Ovary (tissue), 9 donors: ENCODE results near the gene SEMA5B. TPM values are rescaled to one million over a fixed set of nuclear protein-coding genes. Genes with fewer than 3 reads are reported as not detected.

ENCODE experiments used
- DNase-seq, 5 donors: peaks; one replicate each; pipeline ENCODE4 v3.0.0-alpha.2; 2019 to 2020
- H3K27ac ChIP-seq, 2 donors: fragments of 200-600 bp; one replicate each; pipeline versions ENCODE4 v1.5.1 to v1.8.0; 2019 to 2022
- H3K27me3 ChIP-seq: fragments of 200-600 bp; one replicate; pipeline ENCODE4 v1.8.0; 2022
- H3K36me3 ChIP-seq: fragments of 200-600 bp; sonication (generic); one replicate; pipeline ENCODE4 v1.5.1; 2019
- H3K4me1 ChIP-seq: one replicate; pipeline ENCODE4 v1.8.1; 2013; ENCODE audit warnings: mild to moderate bottlenecking, moderate library complexity; ENCODE audit not compliant: insufficient read depth
- H3K4me3 ChIP-seq: fragments of 200-600 bp; sonication (generic); one replicate; pipeline ENCODE4 v1.5.1; 2017
- H3K9me3 ChIP-seq, 2 donors: fragments of 200-600 bp in 1 of 2; sonication (generic) in 1 of 2; one replicate each; pipeline versions ENCODE4 v1.5.1 to v1.8.1; 2013 to 2019; ENCODE audit warnings: mild to moderate bottlenecking in 1 of 2, moderate library complexity in 1 of 2
- EP300 ChIP-seq: sonication (generic); formaldehyde crosslinking; IDR thresholded peaks from one replicate; pipeline ENCODE4 v1.6.1; 2017; ENCODE audit warnings: antibody characterized with exemption
- POLR2A ChIP-seq: fragments of 450-650 bp; IDR thresholded peaks from one replicate; pipeline ENCODE4 v1.6.1; 2017; ENCODE audit warnings: antibody characterized with exemption, mild to moderate bottlenecking, moderate library complexity
- WGBS, 3 donors: extraction: QIAGEN DNeasy Blood & Tissue Kit in 1 of 3; methylation state at CpG; one replicate each; pipeline versions ENCODE4 v1.1.5 to v1.1.7; 2013 to 2017; 5-methylcytosine and 5-hydroxymethylcytosine counted together
- intact Hi-C, 4 donors: fragments of 100-400 bp; cut with DNase I; formaldehyde crosslinking; loops; one replicate each; pipeline versions ENCODE4 v1.11.0 to v1.15.1; 2022 to 2023
- polyA plus RNA-seq, 2 donors: library from polyadenylated mRNA; stranded (reverse); fragments of 200-250 nt in 1 of 2; fragments of 350-450 nt in 1 of 2; fragmentation: Illumina TruSeq in 1 of 2; extraction: RNeasy Lipid Tissue Mini Kit (QIAGEN cat#74804) in 1 of 2; gene quantifications; one replicate each; pipeline ENCODE4 v1.2.3, GENCODE V29; 2013 to 2014
- total RNA-seq, 7 donors: library from RNA; depleted of rRNA in 2 of 7; stranded (reverse); fragments of >200 nt in 2 of 7; fragmentation: NEBNext Ultra II Directional in 3 of 7; extraction: Animal tissue kit (Norgen Biotek cat#: 25700) in 3 of 7; gene quantifications; one replicate each; pipeline versions ENCODE4 v1.1.0 to v1.2.4, GENCODE V29; 2016 to 2023
- TF ChIP-seq, protein P1 (sequence below), 3 donors: fragments of 450-650 bp in 2 of 3; fragments of 200-600 bp in 1 of 3; IDR thresholded peaks; one replicate each; pipeline versions ENCODE4 v1.5.1 to v1.8.0; 2016 to 2022; ENCODE audit warnings: antibody characterized with exemption in 3 of 3, mild to moderate bottlenecking in 1 of 3
- donor health status: DM: no; HTN: no; CAD: no; lungs with moderate emphysema.
- donor health status: DM: no; HTN: no; CAD: no.
- donor health status: Bipolar disorder and iron deficiency.
- donor health status: DM: yes; HTN: yes; CAD: no.
- donor health status: DM: no; HTN: no; CAD: no.
- donor health status: DM: yes; HTN: yes; CAD: no.

SEMA5B gene
- total and polyA plus RNA-seq, 9 donors, result 0.22 to 3.1 (median 1.3) TPM

GRCh38 chr3:122926811-122927210 is 100.8 kb downstream of the SEMA5B start:
- H3K27ac ChIP-seq, result no peak overlapping the region
- H3K4me1 ChIP-seq, result no peaks in the 10 kb centered on the region
- H3K27me3 ChIP-seq, result no peaks in the 10 kb centered on the region
- H3K9me3 ChIP-seq, result no peaks in the 10 kb centered on the region
- DNase-seq, result no peak
- H3K4me3 ChIP-seq, result no peak overlapping the region
- WGBS, 3 donors, result 94 to 97% (median 95%) methylated on average over 3 of the region's 3 CpGs
- no peaks in the 10 kb centered on the region for H3K36me3 ChIP-seq
- TF ChIP-seq, protein P1, sequence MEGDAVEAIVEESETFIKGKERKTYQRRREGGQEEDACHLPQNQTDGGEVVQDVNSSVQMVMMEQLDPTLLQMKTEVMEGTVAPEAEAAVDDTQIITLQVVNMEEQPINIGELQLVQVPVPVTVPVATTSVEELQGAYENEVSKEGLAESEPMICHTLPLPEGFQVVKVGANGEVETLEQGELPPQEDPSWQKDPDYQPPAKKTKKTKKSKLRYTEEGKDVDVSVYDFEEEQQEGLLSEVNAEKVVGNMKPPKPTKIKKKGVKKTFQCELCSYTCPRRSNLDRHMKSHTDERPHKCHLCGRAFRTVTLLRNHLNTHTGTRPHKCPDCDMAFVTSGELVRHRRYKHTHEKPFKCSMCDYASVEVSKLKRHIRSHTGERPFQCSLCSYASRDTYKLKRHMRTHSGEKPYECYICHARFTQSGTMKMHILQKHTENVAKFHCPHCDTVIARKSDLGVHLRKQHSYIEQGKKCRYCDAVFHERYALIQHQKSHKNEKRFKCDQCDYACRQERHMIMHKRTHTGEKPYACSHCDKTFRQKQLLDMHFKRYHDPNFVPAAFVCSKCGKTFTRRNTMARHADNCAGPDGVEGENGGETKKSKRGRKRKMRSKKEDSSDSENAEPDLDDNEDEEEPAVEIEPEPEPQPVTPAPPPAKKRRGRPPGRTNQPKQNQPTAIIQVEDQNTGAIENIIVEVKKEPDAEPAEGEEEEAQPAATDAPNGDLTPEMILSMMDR (IDR thresholded peaks at IDR 0.05), result no peak
- TF ChIP-seq EP300, result no peak
- no peak for TF ChIP-seq POLR2A
- intact Hi-C loops, result no loop called here

GRCh38 chr3:122926322-122926721 is 101.2 kb downstream of the SEMA5B start:
- no peak for TF ChIP-seq EP300
- no peak for TF ChIP-seq POLR2A
- WGBS, 3 donors, result 91 to 95% (median 91%) methylated on average over 20 of the region's 20 CpGs
- intact Hi-C loops, result no loop called here

DNA sequence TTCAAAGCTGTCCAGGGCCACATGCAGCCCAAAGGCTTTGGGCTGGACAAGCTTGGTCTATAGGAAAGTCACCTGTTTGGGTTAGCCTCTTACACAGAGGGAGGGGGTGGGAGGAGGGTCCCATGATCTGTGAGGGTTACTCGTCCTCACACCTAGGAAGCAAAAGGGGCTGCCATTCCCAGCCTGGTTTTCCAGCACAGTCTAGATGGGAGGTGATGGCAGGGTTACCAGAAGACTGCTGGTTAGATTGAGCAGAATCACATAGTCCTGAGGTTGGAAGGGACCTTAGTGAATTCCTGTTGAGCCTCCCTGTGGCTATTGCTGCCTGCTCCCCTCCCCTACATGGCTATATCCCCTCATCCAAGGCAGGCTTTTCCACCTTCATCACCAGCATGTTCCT is 101.8 kb downstream of the SEMA5B start:
- H3K9me3 ChIP-seq, result no peaks in the 10 kb centered on the region
- intact Hi-C loops, result no loop called here

More at GRCh38 chr3:122926322-122926721, 101.2 kb downstream of the SEMA5B start:
- Histone ChIP-seq H3K36me3 (no peaks in the 10 kb centered on the region), H3K4me1 (no peaks in the 10 kb centered on the region), H3K27me3 (no peaks in the 10 kb centered on the region), H3K9me3 (no peaks in the 10 kb centered on the region), H3K4me3 (no peak overlapping the region), H3K27ac (no peak overlapping the region)
- DNase-seq, result no peak

GRCh38 chr3:122924056-122924455 is 103.5 kb downstream of the SEMA5B start:
- no peak overlapping the region for H3K4me3 ChIP-seq
- no peaks in the 10 kb centered on the region for H3K4me1 ChIP-seq
- WGBS, 3 donors, result 87 to 93% (median 90%) methylated on average over 2 of the region's 2 CpGs
- H3K27me3 ChIP-seq, result no peaks in the 10 kb centered on the region
- intact Hi-C loops, result no loop called here
- no peaks in the 10 kb centered on the region for H3K9me3 ChIP-seq
- no peak overlapping the region for H3K27ac ChIP-seq
- H3K36me3 ChIP-seq, result no peaks in the 10 kb centered on the region
- TF ChIP-seq, protein P1 (IDR thresholded peaks at IDR 0.05), result no peak
- TF ChIP-seq EP300 (no peak), POLR2A (no peak)
- DNase-seq, result no peak

More for the DNA sequence above, 101.8 kb downstream of the SEMA5B start:
- no peak overlapping the region for H3K4me3 ChIP-seq
- no peaks in the 10 kb centered on the region for H3K4me1 ChIP-seq
- WGBS, 3 donors, result 85 to 100% (median 89%) methylated on average over 1 of the region's 1 CpG
- no peaks in the 10 kb centered on the region for H3K27me3 ChIP-seq
- TF ChIP-seq EP300 (no peak), POLR2A (no peak)
- TF ChIP-seq, protein P1 (IDR thresholded peaks at IDR 0.05), result no peak
- no peak for DNase-seq
- no peaks in the 10 kb centered on the region for H3K36me3 ChIP-seq
- H3K27ac ChIP-seq, result no peak overlapping the region

GRCh38 chr3:122923611-122924010 is 104.0 kb downstream of the SEMA5B start:
- no peak for DNase-seq
- intact Hi-C loops, result no loop called here
- no peaks in the 10 kb centered on the region for H3K9me3 ChIP-seq
- no peak overlapping the region for H3K27ac ChIP-seq
- WGBS, 3 donors, result 76 to 79% (median 77%) methylated on average over 6 of the region's 6 CpGs
- H3K4me1 ChIP-seq, result no peaks in the 10 kb centered on the region
- TF ChIP-seq POLR2A (no peak), EP300 (no peak)
- TF ChIP-seq, protein P1 (IDR thresholded peaks at IDR 0.05), result no peak
- no peaks in the 10 kb centered on the region for H3K27me3 ChIP-seq
- no peaks in the 10 kb centered on the region for H3K36me3 ChIP-seq
- no peak overlapping the region for H3K4me3 ChIP-seq
